Left lobe of liver (tissue), 2 donors: Measurements from ENCODE around the gene CLEC16A. TPM values are rescaled to one million over a fixed set of nuclear protein-coding genes. Genes with fewer than 3 reads are reported as not detected.
"Not testable (repeated sequence)": the region's sequence is repeated elsewhere in the genome, so short reads cannot be mapped to it uniquely, and the experiment has no call there.

ENCODE experiments used
- ATAC-seq: fragments of 200-7000 bp; cut with Tn5 transposase; one replicate; pipeline ENCODE4 v1.9.1; 2020; ENCODE audit warnings: mild to moderate bottlenecking, moderate library complexity
- DNase-seq: peaks from one replicate; pipeline ENCODE4 v3.0.0-alpha.2; 2020; ENCODE audit warnings: low spot score
- total RNA-seq: library from RNA; stranded (reverse); gene quantifications from one replicate; pipeline ENCODE4 v1.2.1, GENCODE V29; 2021
- donor health status: DM: no; HTN: no; CAD: no; lungs with moderate emphysema.
- donor health status: DM: no; HTN: yes; CAD: no.

CLEC16A gene
- total RNA-seq, 1 donor from 2014 or later: 21.6 TPM

GRCh38 chr16:10965440-10966061 is 21.2 kb downstream of the CLEC16A start:
- ATAC-seq: no peak
- no peak for DNase-seq

GRCh38 chr16:10966129-10966528 is 21.8 kb downstream of the CLEC16A start:
- no peak for ATAC-seq
- DNase-seq: no peak

- not testable (repeated sequence) for ATAC-seq
Measured at GRCh38 chr16:10966559-10966958, 22.2 kb downstream of the CLEC16A start.

GRCh38 chr16:10967986-10968385 is 23.6 kb downstream of the CLEC16A start:
- no peak for ATAC-seq

More at GRCh38 chr16:10966559-10966958, 22.2 kb downstream of the CLEC16A start:
- DNase-seq: not testable (repeated sequence)

GRCh38 chr16:10968498-10968897 is 24.1 kb downstream of the CLEC16A start:
- no peak for ATAC-seq
- no peak for DNase-seq

More at GRCh38 chr16:10967986-10968385, 23.6 kb downstream of the CLEC16A start:
- no peak for DNase-seq

- no peak for ATAC-seq
- no peak for DNase-seq
Measured at GRCh38 chr16:10969615-10970014, 25.3 kb downstream of the CLEC16A start.

- no peak for DNase-seq
- ATAC-seq: no peak
Measured at GRCh38 chr16:10970065-10970464, 25.7 kb downstream of the CLEC16A start.

GRCh38 chr16:10971560-10971961 is 27.2 kb downstream of the CLEC16A start:
- ATAC-seq (peak; percentile 92), DNase-seq (no peak)

GRCh38 chr16:10972108-10972818 is 27.9 kb downstream of the CLEC16A start:
- DNase-seq (no peak), ATAC-seq (no peak)

- ATAC-seq: no peak
- no peak for DNase-seq
Measured at GRCh38 chr16:10972819-10973464, 28.6 kb downstream of the CLEC16A start.

GRCh38 chr16:10976634-10977033 is 32.3 kb downstream of the CLEC16A start:
- ATAC-seq (no peak), DNase-seq (no peak)

GRCh38 chr16:10978124-10978523 is 33.8 kb downstream of the CLEC16A start:
- no peak for DNase-seq
- no peak for ATAC-seq

GRCh38 chr16:10978871-10979446 is 34.6 kb downstream of the CLEC16A start:
- ATAC-seq: no peak
- DNase-seq: no peak

GRCh38 chr16:10979717-10980601 is 35.6 kb downstream of the CLEC16A start:
- peak; percentile 98 for ATAC-seq
- DNase-seq: peak; percentile 91

GRCh38 chr16:10980813-10981212 is 36.4 kb downstream of the CLEC16A start:
- DNase-seq (no peak), ATAC-seq (no peak)

- DNase-seq (no peak), ATAC-seq (no peak)
Measured at GRCh38 chr16:10981697-10982216, 37.4 kb downstream of the CLEC16A start.

- no peak for ATAC-seq
- no peak for DNase-seq
Measured at GRCh38 chr16:10982465-10983150, 38.2 kb downstream of the CLEC16A start.

- ATAC-seq: no peak
- DNase-seq: no peak
Measured at GRCh38 chr16:10983159-10983558, 38.8 kb downstream of the CLEC16A start.

- DNase-seq (no peak), ATAC-seq (no peak)
Measured at GRCh38 chr16:10984509-10984908, 40.1 kb downstream of the CLEC16A start.
